ENCODE measurements around the gene NEMF.
A peak's percentile ranks its signal among the peaks of the same experiment; 100 is the strongest.
"Not testable (repeated sequence)": the region's sequence is repeated elsewhere in the genome, so short reads cannot be mapped to it uniquely, and the experiment has no call there.

The NEMF gene

DNA sequence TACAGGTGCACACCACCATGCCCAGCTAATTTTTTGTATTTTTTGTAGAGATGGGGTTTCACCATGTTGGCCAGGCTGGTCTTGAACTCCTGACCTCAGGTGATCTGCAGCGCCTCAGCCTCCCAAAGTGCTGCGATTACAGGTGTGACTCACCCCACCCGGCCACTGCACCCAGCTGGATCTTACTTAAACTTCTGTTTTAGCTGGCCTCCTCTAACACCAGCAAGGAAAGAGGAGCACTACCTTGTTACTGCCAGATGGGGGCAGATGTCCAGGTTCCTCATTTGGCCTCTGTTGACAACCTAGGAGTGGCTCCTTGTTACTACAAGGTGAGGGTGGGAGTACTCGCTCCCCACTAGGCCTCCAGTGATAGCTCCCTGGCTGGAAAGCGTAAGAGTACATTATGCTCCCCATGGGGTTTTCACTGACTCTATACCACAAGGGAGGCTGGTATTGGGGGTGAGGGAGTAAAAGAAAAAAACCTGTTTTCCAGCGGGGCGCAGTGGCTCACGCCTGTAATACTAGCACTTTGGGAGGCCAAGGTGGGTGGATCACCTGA lies 27.1 kb upstream of the NEMF start:
- DNase-seq = peak; percentile 89 to 92

GRCh38 chr14:49876563-49877127 lies 24.1 kb upstream of the NEMF start:
- no peak for DNase-seq

DNA sequence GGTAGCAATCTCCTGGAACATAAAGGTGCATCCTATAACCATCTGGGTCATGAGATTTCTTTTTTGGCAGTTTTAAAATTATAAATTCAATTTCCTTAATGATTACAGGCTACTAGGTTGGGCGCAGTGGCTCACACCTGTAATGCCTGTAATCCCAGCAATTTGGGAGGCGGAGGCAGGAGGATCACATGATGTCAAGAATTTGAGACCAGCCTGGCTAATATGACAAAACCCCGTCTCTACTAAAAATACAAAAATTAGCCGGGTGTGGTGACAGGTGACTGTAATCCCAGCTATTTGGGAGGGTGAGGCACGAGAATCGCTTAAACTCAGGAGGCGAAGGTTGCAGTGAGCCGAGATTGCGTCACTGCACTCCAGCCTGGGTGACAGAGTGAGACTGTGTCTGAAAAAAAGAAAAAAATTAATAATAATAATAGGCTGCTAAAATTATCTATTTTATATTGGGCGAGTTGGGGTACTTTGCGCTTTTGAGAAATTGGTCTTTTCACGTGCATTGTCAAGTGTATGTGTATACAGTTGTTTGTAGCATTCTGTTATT lies 23.1 kb upstream of the NEMF start:
- DNase-seq = no peak

DNA sequence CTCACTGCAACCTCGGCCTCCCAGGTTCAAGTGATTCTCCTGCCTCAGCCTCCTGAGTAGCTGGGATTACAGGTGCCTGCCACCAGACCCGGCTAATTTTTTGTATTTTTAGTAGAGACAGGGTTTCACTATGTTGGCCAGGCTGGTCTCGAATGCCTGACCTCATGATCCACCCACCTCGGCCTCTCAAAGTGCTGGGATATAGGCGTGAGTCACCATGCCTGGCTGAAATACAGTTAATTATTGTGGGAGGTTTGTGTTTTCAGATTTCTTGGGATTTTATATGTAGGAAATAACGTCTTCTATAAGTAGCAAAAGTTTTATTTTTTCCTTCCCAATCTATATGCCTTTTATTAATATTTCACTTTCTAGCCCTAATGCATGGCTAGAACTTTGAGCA lies 21.0 kb upstream of the NEMF start:
- DNase-seq = not testable (repeated sequence)

DNA sequence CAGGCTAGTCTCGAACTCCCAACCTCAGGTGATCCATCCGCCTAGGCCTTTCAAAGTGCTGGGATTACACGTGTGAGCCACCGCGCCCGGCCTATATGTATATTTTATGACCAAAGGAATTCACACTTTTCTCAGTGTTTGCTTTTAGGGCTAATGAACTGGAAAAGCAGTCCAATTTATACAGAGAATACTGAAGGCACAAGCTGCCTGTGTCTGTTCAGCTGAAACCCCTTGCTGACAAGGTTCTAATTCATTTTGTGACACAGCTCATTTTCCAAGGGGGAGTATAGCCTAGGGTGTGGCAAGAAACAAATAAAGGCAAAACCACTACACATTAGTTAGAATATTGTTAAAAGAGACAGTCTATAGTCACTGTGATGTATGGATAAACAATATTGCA lies 18.3 kb upstream of the NEMF start:
- DNase-seq = no peak

DNA sequence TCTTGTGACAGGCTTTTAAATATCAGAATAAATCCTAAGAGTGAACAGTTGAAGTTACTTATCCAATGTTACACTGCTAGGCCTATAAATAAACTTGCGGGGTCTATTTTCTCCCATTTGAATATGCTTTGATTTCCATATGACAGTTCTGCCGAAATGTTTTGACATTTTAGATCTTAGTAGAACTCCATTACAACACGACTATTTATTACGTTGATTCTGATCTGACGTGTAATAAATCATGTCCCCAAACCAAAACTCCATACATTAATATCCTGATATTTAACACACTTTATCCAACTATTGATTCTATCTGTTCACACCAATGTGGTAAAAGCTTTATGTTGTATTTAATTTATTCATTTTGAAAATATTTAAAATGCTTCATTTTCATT lies 16.1 kb upstream of the NEMF start:
- no peak for DNase-seq

- DNase-seq = peak; percentile 82 to 86
These were observed 15.5 kb upstream of the NEMF start for GRCh38 chr14:49867831-49868719.

DNA sequence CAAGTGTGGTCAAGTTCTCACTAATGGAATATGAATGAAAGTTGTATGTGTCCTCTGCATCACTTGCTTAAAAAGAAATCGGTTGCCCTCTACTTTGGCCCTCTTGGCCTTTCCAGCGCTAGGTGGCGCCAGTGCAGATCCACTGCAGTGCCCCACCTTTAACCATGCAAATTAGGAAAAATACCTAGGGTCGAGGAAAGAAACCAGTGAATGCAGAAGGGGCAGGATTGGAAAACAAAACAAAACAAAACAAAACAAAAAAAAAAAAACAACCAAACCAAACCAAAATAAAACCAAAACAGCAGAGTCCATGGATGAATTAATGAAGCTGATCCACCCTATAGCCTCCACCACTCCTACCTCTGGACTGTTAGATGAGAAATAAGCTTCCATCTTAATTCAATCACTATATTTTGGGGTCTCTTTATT lies 12.9 kb upstream of the NEMF start:
- DNase-seq = peak; percentile 55 to 82

- peak; percentile 14 to 33 for DNase-seq
These were observed 11.1 kb upstream of the NEMF start for GRCh38 chr14:49863487-49864281.

DNA sequence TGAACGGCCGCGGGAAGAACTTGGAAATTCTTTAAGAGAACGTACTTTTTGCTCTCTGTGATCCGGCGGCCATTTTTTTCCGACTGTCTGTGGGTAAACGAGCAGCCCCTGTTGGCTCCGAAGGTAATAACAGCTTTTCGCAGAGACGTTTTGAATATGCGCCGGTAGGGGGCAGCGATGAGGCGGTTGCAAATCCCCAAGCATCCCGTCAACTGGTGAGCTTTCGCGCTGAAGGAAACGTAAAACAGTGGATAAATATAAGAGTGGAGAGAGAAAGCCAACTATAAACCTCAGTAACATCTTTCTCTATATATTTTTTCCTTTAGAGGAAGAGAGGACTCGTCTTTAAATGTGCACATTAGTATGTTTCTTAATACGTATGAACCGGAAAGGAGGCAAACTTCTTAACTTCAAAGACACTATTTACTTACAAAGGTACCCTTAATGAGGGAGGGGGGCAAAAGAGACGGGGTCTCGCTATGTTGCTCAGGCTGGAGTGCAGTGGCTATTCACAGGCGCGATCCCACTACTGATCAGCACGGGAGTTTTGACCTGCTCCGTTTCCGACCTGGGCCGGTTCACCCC lies 9.6 kb upstream of the NEMF start:
- peak; percentile 83 to 85 for DNase-seq

DNA sequence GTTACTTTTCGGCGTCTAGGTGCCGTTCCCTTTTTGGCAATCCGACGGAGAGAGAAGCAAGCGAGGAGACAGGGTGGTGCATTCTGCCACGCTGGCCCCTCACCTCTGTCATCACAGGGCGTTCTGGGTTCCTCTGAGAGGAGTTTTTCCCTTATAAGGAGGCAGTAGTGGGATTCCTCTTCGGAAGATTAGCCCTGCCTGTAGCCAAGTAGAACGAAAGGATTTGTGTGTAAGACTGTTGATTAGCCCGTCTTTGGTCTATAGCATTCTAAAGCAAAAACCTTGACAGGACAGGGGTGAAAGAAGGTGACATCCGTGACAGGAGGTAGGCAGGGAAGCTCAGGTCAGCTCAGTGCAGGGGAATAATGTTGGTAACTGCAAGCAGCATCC lies 9.1 kb upstream of the NEMF start:
- peak; percentile 79 to 81 for DNase-seq

GRCh38 chr14:49860988-49861698 lies 8.6 kb upstream of the NEMF start:
- no peak for DNase-seq

DNA sequence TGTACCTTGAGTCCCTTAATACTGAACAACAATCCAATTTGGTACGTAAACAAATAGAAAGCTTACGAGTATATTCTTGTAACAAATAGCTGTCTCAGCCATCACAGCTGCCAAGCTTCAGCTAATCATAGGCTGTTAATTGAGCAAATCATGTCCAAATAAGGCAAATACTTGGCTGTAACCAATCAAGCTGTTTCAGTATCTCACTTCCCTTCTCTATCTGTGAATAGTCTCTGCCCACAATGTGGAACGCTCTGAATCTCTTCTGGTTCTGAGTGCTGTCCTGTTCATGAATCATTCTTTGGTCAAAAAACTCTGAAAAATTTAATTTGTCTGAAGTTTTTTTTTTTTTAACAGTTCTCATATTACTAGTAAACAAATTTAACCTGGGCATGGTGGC lies 5.8 kb upstream of the NEMF start:
- peak; percentile 1 to 8 for DNase-seq

DNA sequence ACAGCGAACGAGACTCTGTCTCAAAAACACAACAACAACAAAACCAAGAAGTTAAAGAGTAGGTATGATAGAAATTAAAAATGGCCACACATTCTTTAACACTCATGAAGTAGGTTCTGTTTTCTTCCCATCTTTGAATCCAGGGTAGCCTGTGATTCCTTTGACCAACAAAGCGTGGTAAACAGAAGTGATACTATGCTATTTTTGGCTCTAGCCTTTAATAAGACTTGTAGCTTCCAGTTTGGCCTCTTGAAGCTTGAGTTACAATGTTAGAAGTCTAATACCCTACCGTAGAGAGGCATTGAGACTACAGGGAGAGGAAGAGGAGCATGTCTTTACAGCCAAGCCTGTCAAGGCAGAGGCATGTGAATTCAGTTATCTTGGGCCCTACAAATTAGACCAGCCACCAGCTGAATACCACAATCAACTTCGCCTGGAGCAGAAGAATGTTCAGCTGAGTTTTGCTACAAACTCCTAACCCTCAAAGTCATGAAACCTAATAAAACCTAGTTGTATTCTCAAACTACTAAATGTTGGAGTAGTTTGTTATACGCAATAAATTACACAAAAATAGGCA lies 4.9 kb upstream of the NEMF start:
- DNase-seq = no peak

DNA sequence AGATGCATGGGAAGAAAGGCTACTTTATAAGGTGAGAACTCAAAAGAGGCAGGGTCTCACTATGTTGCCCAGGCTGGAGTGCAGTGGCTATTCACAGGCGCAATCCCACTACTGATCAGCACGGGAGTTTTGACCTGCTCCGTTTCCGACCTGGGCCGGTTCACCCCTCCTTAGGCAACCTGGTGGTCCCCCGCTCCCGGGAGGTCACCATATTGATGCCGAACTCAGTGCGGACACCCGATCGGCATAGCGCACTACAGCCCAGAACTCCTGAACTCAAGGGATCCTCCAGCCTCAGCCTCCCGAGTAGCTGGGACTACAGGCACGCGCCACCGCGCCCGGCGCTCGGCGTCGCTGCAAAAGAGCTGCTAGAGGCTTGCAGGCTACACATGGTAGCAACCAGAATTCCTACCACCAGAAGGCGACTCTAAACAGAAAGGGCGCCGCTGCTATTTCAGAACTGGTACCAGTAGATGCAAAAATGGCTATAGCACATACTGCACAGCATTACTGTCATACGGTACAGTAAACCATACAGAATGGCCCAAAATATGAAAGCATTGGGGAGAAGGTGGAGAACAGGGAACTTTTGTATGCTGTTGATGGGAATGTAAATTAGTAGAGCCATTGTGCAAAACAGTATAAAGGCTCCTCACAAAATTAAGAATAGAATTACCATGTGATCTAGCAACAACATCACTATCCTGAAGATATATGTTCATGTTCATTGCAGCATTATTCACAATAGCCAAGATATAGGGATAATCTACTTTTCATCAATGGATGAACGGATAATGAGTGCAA lies 1.2 kb upstream of the NEMF start:
- peak; percentile 94 to 97 for DNase-seq

DNA sequence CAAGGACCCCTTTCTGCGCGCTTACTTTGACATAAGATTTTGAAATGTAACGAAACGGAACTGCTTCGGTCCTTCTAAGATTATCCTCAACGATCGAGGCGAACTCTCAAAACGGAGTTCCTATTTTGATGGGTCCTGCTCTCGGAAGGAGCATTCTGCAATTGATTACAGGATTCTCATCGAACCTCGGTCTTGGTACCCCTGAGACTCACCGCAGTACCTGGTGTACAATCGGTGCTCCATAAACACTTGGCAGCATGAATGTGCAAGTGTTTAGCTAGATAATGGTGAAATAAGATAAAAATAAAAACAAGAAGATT lies 530 bp upstream of the NEMF start:
- DNase-seq = no peak

GRCh38 chr14:49851813-49852212 lies 775 bp downstream of the NEMF start:
- DNase-seq = peak; percentile 21 to 41

GRCh38 chr14:49849213-49849847 lies 3.3 kb downstream of the NEMF start:
- no peak for DNase-seq

DNA sequence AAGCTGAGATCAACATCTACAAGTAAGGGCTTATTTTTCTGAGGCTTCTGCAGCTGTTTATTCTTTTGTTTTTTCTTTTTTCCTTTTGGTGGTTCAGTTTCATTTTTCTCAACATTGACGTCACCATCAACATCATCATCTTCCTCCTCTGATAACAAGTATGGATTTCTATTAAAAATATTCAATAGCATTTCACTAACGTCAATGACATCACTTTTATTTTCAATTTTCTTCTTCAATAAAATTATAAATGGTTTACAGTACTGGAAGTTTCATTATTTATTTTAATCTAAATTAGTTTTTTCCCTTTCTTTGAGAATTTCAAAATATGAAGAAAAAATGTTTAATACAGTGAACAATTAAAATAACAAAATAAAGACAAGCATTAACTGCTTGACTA lies 23.9 kb downstream of the NEMF start:
- DNase-seq = no peak

- DNase-seq = no peak
These were observed 32.4 kb downstream of the NEMF start for GRCh38 chr14:49820176-49820575.

Measured in Kasumi-1 (cell line).